Cardiac fibroblast (primary cell): Measurements from ENCODE around the gene SCP2.

Experiments
- DNase-seq, 2 donors: peaks; one replicate each; pipeline versions ENCODE4 v3.0.0 to v3.0.0-alpha.2; 2010; ENCODE audit warnings: low read depth in 2 of 2
- H3K4me3 ChIP-seq, 2 donors: replicated peaks in 1 of 2; 1 replicate in 1 of 2; 2 replicates in 1 of 2; pipeline ENCODE4 v1.5.1; 2011; ENCODE audit warnings: low read depth in 2 of 2, low read length in 2 of 2, mild to moderate bottlenecking in 2 of 2, moderate library complexity in 1 of 2
- CTCF ChIP-seq: IDR thresholded peaks from one replicate; pipeline ENCODE4 v1.5.1; 2011; ENCODE audit warnings: low read depth, mild to moderate bottlenecking, low read length, inconsistent platforms

Gene SCP2, protein sequence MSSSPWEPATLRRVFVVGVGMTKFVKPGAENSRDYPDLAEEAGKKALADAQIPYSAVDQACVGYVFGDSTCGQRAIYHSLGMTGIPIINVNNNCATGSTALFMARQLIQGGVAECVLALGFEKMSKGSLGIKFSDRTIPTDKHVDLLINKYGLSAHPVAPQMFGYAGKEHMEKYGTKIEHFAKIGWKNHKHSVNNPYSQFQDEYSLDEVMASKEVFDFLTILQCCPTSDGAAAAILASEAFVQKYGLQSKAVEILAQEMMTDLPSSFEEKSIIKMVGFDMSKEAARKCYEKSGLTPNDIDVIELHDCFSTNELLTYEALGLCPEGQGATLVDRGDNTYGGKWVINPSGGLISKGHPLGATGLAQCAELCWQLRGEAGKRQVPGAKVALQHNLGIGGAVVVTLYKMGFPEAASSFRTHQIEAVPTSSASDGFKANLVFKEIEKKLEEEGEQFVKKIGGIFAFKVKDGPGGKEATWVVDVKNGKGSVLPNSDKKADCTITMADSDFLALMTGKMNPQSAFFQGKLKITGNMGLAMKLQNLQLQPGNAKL

GRCh38 chr1:52927212-52928014 lies at the start of gene SCP2:
Gene SCP2, plus strand, starts transcription at chr1:52927276. Its CDS starts 121 bp downstream, at chr1:52927397.
- peak; percentile 65 to 77 for DNase-seq
- TF ChIP-seq CTCF, result no peak
- H3K4me3 ChIP-seq, result peak within 1 kb of the TSS; percentile 75

DNA sequence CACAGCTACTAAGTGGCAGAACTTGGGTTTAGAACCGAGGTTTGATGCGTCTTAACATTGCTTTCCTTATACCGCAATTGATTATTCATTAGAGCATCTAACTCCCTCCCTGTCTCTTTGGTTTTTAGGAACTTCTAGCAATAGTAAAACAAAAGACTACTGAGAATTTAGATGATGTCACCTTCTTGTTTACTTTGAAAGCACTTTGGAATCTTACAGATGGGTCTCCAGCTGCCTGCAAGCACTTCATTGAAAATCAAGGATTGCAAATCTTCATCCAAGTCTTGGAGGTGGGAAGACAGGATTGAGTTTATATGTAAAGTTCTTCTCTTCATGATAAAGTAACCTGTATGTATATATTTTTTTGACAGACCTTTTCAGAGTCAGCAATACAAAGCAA lies 49.5 kb upstream of the SCP2 start:
- DNase-seq, result no peak
- no peak for TF ChIP-seq CTCF
- H3K4me3 ChIP-seq, result no peak overlapping the region

GRCh38 chr1:52880206-52880605 lies 46.9 kb upstream of the SCP2 start:
- no peak for DNase-seq
- no peak for TF ChIP-seq CTCF
- no peak overlapping the region for H3K4me3 ChIP-seq

DNA sequence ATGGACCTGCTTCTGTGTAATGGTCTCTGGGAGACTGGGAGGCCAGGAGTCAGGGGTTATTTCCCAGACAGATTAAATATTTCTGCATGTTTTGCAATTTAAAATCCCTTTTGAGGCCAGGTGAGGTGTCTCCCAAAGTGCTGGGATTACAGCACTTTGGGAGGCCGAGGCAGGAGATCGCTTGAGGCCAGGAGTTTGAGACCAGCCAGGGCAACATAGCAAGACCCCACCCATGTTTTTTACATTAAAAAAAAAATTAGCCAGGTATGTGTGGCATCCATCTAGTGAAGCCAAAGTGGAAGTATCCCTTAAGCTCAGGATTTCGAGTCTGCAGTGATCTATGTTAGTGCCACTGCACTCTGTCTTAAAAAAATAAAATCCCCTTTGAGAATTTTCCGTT lies 39.6 kb upstream of the SCP2 start:
- DNase-seq, result no peak
- H3K4me3 ChIP-seq, result no peak overlapping the region
- no peak for TF ChIP-seq CTCF

- no peak for TF ChIP-seq CTCF
- no peak overlapping the region for H3K4me3 ChIP-seq
- no peak for DNase-seq
Observed at GRCh38 chr1:52892424-52893215, 34.5 kb upstream of the SCP2 start.

DNA sequence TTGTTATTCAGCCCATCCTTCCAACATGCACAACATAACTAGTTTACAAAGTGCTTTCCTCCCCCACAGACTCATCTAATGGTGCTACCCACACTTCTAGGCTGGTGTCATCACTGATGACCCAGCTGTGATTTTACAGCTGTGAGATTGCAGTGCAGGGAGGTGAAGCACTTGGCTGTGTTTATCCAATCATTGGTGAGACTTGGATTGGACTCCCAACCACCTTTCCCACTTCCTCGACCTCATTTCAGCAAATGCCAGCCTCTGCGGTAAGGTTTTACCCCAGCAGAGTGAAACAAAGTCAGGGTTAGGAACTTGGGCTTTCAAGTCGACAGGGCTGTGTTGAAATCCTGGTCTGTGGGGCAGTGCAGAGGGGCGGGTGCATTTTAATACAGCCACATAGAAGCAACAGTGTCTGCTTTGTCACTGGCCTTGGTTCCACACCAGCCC lies 27.6 kb upstream of the SCP2 start:
- TF ChIP-seq CTCF, result no peak
- H3K4me3 ChIP-seq, result no peak overlapping the region
- peak in 1 of 2 donors; percentile 11 for DNase-seq
